Fibroblast of villous mesenchyme (primary cell): ENCODE measurements around the gene NLGN1. TPM values are rescaled to one million over a fixed set of nuclear protein-coding genes. Genes with fewer than 3 reads are reported as not detected.

Experiments used
- DNase-seq: peaks from one replicate; pipeline ENCODE4 v3.0.0-alpha.2; 2010; ENCODE audit warnings: low read depth
- H3K4me3 ChIP-seq: 2 replicates; pipeline ENCODE4 v1.5.1; 2011; ENCODE audit warnings: low read depth, mild to moderate bottlenecking, low read length
- CTCF ChIP-seq: IDR thresholded peaks from 2 replicates; pipeline ENCODE4 v1.5.1; 2012; ENCODE audit warnings: low read depth, mild to moderate bottlenecking, low read length; ENCODE audit not compliant: insufficient read depth
- total RNA-seq: library from RNA; depleted of rRNA; stranded (reverse); fragments of >200 nt; gene quantifications from 2 replicates; pipeline ENCODE4 v1.2.3, GENCODE V29; 2012

Gene NLGN1
- total RNA-seq, 1 donor, result 18.1 TPM

- TF ChIP-seq CTCF, result no peak
- H3K4me3 ChIP-seq, result no peak overlapping the region
- DNase-seq, result no peak
Measured at GRCh38 chr3:174051191-174051590, 653.6 kb downstream of the NLGN1 start.

GRCh38 chr3:174058804-174059203 lies 661.3 kb downstream of the NLGN1 start:
- DNase-seq, result no peak
- no peak overlapping the region for H3K4me3 ChIP-seq
- no peak for TF ChIP-seq CTCF

GRCh38 chr3:174060431-174060830 lies 662.9 kb downstream of the NLGN1 start:
- DNase-seq, result no peak
- H3K4me3 ChIP-seq, result no peak overlapping the region
- no peak for TF ChIP-seq CTCF

- TF ChIP-seq CTCF, result no peak
Measured at GRCh38 chr3:174061162-174061561, 663.6 kb downstream of the NLGN1 start.

GRCh38 chr3:174061731-174062130 lies 664.2 kb downstream of the NLGN1 start:
- H3K4me3 ChIP-seq, result no peak overlapping the region
- TF ChIP-seq CTCF, result no peak
- DNase-seq, result no peak

More at GRCh38 chr3:174061162-174061561, 663.6 kb downstream of the NLGN1 start:
- DNase-seq, result no peak
- no peak overlapping the region for H3K4me3 ChIP-seq

- TF ChIP-seq CTCF, result no peak
- DNase-seq, result no peak
- no peak overlapping the region for H3K4me3 ChIP-seq
Measured at GRCh38 chr3:174062923-174063322, 665.4 kb downstream of the NLGN1 start.

GRCh38 chr3:174068035-174068434 lies 670.5 kb downstream of the NLGN1 start:
- TF ChIP-seq CTCF, result no peak
- no peak for DNase-seq
- no peak overlapping the region for H3K4me3 ChIP-seq
